ENCODE results near the gene PAX2.

DNA sequence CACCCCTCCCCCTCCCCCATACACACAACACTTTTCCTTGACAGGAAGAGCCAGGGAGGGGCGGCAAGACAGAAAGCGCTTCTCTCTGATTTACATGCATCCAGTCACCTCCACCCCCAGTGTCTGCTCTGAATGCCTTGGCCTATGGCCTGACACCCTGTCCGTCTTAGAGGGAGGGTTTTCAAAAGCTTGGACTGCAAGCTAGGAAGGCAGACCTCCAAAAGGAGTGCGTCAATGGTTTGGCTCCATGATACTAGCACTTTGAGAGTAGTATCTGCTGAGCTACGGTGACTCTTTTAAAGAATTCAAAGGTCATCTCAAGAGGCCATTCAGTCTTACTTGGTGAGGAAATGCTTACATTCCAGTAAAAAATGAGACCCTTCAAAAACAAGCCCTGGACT lies 20.3 kb upstream of the PAX2 start:
- TF ChIP-seq EZH2phosphoT487 (IDR thresholded peaks at IDR 0.05; ENCODE audit: low read length): no peak
- TF ChIP-seq, protein P1, sequence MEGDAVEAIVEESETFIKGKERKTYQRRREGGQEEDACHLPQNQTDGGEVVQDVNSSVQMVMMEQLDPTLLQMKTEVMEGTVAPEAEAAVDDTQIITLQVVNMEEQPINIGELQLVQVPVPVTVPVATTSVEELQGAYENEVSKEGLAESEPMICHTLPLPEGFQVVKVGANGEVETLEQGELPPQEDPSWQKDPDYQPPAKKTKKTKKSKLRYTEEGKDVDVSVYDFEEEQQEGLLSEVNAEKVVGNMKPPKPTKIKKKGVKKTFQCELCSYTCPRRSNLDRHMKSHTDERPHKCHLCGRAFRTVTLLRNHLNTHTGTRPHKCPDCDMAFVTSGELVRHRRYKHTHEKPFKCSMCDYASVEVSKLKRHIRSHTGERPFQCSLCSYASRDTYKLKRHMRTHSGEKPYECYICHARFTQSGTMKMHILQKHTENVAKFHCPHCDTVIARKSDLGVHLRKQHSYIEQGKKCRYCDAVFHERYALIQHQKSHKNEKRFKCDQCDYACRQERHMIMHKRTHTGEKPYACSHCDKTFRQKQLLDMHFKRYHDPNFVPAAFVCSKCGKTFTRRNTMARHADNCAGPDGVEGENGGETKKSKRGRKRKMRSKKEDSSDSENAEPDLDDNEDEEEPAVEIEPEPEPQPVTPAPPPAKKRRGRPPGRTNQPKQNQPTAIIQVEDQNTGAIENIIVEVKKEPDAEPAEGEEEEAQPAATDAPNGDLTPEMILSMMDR (IDR thresholded peaks at IDR 0.05; ENCODE audit: low read length): no peak
